Brain pericyte (primary cell): ENCODE measurements around the gene TRIM32.
"Not testable (repeated sequence)": the region's sequence is repeated elsewhere in the genome, so short reads cannot be mapped to it uniquely, and the experiment has no call there.

Source experiments
- DNase-seq: peaks from one replicate; pipeline ENCODE4 v3.0.0-alpha.2; 2012; ENCODE audit warnings: low read depth, low spot score

The TRIM32 gene

DNA sequence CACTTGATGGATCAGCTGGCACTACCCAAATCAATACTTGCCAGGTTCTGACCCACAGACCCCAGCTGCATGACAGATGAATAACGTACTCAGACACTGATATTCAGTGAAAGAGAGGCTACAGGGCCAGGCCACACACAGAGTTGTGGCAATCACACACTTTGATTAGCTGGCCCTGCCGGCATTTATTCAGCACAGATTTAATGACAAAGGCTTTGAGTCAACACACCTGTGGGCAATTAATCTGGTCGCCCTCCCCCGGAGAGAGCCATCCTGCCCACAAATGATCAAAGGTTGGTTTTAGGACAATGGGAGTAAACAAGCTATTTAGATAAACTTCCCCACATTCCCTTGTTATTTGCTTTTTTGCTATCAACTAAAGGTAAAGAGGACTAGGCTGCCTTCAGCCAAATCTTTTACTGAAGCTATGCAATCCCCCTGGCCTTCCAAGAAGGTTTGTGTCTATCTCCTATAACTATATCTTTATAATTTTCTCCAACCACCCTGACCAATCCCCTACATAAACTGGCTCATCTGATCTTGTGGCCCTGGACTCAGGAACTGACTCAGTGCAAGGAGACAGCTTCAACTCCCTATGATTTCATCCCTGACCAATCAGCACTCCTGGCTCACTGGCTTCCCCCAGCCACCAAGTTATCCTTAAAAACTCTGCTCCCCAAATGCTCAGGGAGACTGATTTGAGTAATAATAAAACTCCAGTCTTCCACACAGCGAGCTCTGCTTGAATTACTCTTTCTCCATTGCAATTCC is 12.7 kb upstream of the TRIM32 start:
- no peak for DNase-seq

DNA sequence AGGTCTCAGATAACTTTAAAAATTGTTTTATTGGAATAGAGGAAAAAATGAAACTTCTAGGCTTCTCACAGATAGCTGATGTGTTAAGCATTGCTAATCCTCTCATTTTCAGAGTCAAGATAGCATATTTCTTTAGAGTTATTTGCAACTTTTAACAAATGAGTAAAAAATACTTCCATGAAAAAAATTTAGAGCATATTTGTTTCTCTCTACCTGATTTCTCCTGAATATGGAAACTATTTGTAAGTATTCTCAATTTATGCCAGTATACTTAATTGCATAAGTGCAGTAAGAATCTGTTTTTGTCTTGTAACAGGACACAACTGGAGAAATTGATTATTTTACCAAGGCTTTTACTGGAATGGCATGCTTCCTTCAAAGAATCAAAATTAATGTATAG is 3.6 kb upstream of the TRIM32 start:
- DNase-seq, result no peak

DNA sequence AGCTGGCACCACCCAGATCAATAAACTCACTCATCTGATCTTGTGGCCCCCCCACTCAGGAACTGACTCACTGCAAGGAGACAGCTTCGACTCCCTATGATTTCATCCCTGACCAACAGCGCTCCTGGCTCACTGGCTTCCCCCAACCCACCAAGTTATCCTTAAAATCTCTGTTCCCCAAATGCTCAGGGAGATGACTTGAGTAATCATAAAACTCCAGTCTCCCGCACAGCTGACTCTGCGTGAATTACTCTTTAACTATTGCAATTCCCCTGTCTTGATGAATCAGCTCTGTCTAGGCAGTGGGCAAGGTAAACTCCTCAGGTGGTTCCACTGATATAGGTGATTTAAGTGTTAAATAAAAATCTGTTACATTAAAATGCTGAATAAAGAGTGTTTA is 1.9 kb upstream of the TRIM32 start:
- no peak for DNase-seq

DNA sequence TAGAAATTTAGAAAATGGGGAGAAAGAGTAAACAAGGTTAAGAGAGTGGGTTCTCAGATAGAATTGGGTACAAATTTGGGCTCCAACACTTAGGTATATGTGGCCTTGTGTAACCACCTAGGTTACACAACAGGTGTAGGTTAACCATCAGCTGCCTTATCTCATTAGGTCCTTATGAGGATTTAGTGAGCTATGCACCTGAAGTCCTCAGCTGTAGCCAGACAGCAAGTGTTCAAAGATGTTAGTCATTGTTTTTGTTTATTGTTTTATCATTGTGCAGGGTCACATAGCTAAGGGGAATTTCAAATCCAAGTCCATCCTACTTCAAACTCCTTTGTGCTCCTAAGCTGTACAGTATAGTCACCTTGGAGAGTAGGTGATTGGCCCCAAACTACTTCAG is 970 bp upstream of the TRIM32 start:
- DNase-seq, result no peak

DNA sequence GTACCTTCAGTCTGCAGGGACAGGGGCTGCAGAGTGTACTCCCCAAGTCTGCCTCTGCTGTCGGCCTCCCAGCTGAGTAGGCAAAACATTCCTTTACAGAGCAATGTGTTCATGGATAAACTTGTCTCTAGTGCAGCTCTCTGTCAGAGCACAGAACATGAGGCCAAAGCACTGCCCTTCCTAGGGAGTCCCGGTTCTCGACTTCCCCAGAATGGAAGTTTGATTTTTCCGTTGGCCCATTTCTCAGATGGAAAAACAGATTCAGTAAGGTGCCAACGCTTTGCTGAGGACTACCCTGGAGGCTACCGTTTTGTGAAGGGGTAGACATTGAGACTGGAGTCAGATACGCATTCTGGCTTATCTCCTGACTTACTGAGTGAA is 422 bp upstream of the TRIM32 start:
- DNase-seq, result no peak

DNA sequence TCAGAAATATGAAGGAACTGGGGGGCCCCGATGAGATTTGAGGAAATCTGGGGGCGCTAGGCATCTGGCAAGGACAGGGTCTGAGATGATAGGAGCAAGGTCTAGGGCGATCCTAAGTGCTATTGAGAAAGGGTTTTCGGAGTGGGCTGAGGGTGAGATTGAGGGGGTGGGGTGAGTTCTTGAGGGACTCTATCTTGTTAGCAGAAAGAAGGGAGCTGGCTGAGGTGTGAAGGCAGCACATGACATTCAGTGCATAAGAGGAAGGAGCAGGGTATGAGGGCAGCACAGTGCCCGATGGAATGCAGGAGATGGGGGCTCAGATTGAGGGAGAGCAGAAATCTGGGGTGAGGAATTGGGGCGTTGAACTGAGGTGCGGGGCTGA is 640 bp downstream of the TRIM32 start:
- no peak for DNase-seq

DNA sequence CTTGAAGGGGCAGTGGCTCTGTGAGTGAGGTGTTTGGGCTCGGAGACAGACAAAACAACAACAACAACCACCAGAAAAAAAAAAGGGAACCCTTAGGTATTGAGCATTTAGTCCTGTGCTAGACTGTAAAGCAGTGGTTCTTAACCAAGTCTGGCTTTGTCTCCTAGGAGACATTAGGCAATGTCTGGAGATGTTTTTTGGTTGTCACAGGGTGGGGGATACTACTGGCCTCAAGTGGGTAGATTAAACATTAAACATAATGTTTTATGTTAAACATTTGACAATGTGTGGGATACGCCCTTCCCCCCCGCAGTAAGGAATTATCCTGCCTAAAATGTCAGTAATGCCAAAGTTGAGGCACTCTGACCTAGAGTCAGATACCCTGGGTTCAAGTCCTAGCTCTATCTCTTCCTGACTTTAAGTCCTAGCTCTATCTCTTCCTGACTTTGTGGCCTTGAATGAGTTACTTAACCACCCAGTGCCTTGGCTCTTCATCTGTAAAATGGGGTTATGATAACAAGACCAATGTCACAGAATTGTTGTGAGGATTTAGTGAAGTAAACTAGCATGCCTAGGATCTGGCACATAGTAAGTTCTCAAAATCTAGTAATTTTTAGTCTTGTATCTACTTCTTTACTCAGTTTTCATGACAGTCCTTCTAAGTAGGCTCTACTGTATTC is 1.8 kb downstream of the TRIM32 start:
- DNase-seq, result no peak

DNA sequence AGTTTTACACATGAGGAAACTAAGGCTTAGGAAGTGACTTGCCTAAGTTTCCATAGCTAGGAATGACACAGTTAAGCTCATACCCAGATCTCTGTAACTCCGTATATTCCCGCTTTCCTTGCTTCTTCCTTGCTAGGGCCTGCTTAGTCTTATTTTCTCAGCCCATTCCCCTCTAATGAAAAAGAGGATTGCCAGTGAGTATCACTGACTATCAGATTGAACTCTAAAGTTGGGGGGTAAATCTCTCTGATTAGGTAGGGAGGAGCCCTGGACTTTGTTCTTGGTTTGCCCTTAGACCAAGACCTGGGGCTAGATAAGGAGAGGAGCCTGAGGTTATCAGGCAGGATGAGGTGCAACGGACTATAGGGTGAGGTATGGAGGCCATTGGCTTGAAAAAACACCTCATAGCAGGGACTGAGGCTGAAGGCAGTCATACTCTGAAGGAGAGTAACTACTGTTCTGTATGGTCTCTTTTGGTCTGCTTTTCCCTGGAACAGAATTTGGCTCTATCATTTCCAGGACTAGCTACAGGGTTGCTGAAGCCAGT is 2.5 kb downstream of the TRIM32 start:
- DNase-seq, result no peak

DNA sequence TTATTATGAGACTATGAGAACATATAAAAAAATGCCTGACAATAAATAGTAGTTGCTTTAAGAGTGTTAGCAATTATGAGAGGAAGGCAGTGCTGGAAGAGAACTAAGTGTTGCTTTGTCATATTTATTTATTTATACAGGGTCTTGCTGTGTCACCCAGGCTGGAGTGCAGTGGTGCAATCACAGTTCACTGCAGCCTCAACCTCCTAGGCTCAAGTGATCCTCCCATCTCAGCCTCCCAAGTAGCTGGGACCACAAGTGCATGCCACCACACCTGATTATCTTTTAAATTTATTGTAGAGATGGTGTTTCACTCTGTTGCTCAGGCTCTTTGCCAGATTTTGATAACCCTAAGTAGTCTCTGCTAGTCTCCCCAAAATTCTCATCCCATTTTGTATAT is 3.7 kb downstream of the TRIM32 start:
- not testable (repeated sequence) for DNase-seq

DNA sequence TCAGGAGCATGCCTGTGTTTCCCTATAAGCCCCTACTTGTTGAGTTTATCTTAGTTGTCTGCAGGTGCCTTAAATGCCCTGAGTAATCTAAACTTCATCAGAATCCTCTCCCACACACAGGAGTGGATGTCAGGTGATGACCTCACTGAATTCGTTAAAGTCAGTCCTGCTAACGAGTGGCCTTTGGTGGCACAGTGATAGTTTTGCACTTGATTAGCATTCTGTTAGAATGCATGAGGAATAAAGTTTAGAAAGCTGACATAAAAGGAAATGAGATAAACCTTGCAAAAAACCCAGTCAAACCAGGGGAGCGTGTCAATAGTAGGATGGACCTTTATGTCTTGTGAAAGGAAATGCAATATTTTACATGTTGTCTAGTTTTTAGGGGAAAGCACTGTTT is 4.5 kb downstream of the TRIM32 start:
- DNase-seq, result no peak

DNA sequence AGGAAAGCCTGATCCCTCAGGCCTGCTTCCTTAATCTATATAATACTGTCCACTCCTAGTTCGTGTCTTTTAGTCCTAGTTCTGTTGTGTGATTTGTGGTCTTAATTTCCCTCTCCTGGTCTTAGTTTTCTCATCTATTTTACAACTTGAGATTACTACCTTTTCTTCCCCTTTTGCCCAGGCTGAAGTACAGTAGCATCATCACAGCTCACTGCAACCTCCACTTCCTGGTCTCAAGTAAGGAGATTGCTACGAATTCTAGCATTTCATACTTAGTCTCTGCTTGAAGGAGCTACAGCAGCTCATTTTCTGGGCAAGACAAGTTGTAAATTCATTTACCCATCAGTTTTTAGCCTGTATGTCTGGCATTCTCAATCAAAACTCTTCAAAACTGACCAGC is 5.5 kb downstream of the TRIM32 start:
- DNase-seq, result no peak

DNA sequence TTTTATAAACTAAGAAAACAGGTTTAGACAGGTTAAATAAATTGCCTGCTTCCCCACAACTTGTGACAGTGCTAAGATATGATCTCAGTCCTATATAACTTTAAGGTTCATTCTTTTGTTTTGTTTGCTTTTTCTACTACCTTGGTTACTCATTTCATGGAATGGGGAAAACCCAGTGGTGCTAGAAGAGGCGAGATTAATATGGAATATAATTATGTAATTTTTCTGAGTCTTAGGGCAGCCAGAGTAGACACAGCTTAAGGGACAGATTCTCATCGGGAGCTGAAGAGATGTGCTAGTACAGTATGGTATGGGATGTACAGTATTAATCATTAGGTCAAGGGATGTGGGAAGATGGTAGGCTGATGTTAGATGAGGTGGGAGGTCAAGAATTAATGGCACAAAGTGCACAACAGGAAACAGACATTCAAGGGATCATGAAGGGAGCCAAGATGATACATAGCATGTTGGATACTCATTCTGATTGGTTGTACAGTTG is 6.2 kb downstream of the TRIM32 start:
- DNase-seq, result no peak

DNA sequence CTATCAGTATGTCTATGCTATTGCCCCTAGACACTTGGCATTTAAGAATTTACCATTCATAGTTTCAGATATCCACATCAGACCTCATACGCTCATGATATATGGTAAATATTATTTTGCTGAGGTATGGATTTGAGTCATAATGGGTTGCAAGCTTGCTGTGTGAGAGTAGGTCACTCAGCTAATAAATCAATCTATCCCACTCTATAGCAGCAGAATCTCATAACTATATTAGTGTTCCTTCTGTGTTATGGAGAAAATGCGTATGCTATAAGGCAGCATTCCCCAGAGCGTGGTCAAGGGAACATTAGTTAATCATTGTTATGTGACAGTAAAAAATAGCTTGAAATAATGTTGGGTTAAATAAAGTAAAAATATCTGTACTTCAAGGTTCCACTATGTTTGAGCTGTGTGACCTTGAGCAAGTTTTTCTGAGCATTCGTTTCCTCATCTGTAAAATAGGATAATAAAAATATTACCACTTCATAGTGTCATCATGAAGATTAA is 7.7 kb downstream of the TRIM32 start:
- DNase-seq, result no peak

DNA sequence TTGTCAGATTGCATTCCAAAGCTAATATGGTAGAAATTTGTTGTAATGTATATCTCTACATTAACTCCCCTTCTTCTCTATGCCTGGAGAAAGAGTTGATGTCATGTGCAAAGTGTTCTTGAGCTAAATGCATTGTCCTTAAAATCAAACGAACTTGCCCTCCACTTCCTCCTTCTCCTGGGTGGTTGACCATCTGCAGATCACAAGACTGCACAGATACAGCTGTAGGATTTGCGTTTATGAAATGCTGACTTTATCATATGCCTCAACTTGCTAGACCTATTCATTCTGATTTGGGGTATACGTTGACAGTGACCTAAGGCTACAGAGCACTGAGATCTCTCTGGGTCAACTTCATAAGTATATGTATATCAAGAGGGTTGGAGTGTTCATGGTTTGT is 8.3 kb downstream of the TRIM32 start:
- DNase-seq, result no peak

DNA sequence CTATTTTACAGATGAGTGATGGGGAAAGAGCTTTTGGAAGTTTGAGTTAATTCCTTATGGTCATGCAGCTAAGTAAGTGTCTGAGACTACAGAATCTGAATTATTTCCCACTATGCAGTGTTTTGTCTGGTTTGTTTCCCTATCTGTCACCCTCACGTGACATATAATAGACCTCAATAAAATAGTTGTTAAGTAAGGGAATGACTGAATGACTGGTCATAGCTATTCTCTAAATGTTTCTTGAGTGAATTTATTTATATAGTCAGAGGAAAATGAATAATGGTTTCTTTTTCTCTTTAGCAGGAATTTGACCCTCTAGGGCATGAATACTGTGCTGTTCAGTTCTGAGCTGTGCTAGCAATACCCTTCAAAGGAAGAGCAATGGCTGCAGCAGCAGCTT is 10.3 kb downstream of the TRIM32 start:
- no peak for DNase-seq

DNA sequence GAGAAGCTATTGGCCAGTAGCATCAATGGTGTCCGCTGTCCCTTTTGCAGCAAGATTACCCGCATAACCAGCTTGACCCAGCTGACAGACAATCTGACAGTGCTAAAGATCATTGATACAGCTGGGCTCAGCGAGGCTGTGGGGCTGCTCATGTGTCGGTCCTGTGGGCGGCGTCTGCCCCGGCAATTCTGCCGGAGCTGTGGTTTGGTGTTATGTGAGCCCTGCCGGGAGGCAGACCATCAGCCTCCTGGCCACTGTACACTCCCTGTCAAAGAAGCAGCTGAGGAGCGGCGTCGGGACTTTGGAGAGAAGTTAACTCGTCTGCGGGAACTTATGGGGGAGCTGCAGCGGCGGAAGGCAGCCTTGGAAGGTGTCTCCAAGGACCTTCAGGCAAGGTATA is 10.8 kb downstream of the TRIM32 start:
- DNase-seq, result no peak

DNA sequence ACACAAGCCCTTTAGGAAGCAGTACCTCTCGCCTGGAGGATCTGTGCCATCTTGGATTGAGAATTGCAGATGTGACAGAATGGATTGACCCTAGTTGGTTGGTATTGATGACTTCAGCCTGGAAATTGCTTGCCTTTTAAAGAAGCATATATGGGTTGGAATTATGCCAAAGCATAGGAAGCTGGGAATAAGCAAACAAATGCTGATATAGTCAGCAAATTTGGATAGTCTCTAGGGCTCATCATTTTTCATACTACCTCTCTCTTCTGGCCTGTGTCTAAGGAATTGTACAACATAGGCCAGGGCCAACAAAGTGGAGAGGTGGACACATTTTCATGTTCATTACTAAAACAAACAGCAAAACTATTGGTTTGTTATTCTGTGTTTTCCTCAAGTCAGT is 13.2 kb downstream of the TRIM32 start:
- no peak for DNase-seq

DNA sequence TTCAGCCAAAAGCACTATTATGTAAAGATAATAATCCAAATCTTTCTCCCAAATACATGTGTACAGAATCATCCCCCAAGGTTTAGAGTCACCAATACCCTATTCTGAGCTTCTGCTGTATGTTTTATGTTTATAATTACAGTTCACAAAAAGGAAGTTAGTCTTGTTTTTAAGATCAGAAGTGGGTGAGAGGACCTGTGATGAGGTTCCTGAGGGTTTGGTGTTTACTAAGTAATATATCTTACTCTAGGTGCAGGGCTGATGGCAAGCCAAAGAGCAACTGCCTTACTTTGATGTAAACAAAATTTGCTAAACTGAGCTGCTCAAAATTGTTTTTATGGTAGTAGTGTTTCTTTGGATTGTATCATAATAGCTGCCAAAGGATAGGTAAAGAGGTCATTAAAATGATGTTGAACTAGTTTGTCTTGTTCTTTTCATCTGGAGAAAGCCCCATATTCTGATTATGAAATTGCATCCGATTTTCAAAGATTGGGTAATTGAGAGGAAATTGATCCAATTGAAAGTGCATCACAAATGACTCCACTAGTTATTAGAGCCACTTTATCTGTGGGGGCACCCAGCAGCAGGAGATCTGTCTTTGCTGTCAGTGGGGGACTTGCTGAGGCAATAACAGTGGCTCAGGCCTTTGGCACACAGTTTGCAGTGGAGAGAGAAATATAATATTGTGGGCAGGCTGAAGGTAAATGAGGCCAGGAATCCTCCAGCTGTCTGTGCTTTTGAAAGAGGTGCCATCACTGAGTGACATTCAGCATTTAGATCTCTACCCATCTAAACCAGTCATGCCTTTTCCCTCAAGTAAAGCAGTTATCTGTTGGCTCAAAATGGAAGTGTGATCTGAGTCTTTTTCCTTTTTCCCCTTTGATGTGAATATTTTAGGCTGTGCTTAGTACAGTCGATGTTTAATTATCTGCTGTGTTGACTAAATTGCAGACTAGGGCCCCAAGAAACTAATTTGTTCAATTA is 14.1 kb downstream of the TRIM32 start:
- DNase-seq, result no peak

DNA sequence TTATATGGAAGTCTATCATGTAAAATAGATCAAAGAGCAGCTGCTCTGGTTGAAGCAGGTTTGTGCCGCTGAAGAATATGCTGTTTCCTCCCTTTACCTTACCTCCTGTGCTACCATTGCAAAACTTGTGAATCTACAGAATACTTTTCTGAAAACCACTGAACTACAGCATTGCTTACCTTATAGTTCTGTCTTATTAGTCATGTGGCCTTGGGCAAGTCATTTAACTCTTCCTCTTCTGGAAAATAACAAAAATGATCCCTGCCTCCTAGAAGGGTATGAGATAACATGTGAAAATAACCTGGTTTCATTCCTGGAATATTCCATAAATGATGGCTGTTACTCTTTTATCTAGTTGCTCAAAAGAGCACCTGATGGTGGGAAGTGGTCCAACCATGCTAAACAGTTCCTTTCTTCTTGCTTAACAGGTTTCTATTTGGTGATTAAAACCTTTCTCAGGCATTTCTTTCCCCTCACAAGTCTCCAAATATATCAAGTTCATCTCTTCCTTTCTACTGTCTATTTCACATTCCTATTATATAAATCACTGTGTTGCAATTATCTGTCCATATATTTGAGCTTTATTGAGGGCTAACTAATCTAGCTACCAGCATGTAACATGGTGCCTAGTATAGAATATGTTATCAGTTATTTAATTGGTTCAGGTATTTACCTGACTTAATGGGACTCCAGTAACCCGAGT is 15.0 kb downstream of the TRIM32 start:
- no peak for DNase-seq

DNA sequence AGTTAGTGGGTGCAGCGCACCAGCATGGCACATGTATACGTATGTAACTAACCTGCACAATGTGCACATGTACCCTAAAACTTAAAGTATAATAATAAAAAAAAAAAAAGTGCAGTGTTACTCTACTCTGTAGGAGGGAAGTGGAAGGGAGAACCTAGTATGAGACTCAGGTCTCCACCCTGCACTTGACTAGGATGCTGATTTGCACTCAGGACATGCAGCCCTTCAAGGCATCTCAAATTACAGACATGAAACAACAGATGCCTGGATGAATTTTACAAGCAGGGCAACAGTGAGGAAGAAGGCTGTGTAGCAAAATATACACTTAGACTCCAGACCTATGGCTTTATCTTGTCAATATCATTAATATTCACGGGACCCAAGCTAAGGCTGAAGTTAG is 16.5 kb downstream of the TRIM32 start:
- no peak for DNase-seq

DNA sequence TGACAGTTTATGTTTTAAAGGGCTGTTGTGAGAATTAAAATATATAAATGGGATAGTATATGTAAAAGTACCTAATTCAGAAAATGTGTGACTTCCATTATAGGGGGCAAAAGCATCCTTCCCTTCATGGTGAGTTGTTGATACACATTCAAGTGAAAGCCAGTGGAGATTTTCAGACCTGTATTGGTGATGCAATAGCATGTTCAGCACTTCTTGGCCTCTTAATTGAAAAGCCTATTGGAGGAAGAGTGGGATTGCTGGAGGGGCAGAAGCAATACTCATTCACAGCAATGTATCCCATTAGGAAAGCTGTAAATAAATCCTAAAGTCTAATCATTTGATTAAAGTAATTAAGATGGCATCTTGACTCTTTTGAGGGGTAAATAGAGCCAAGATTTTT is 17.4 kb downstream of the TRIM32 start:
- DNase-seq, result no peak
